Panc1 (cell line): ENCODE data around the gene ASTN2. TPM values are rescaled to one million over a fixed set of nuclear protein-coding genes. Genes with fewer than 3 reads are reported as not detected.

Experiments used
- ATAC-seq: fragments of 200-7000 bp; cut with Tn5 transposase; 2 replicates; pipeline ENCODE4 v1.9.1; 2020; ENCODE audit warnings: mild to moderate bottlenecking, moderate library complexity
- BruUV-seq: library from RNA; stranded (reverse); fragments of 400-500 nt; replicated peaks from 2 replicates; lab custom pipeline; 2021; lab: Mats Ljungman, UMichigan
- CTCF ChIA-PET: fragments of 300-600 bp; sonication (Branson Sonifier 250); formaldehyde crosslinking; loops from one replicate; lab custom pipeline; 2022; ENCODE audit warnings: antibody characterized with exemption; lab: Charles Lee
- POLR2A ChIA-PET: fragments of 300-600 bp; sonication (Branson Sonifier 250); formaldehyde crosslinking; loops from one replicate; lab custom pipeline; 2022; ENCODE audit warnings: antibody characterized with exemption; lab: Charles Lee
- DNase-seq: peaks from one replicate; pipeline ENCODE4 v3.0.0-alpha.2; 2010; ENCODE audit warnings: low read depth, low spot score
- H3K27ac ChIP-seq: 2 replicates; pipeline ENCODE4 v1.5.1; 2011; ENCODE audit warnings: mild to moderate bottlenecking, low read length, inconsistent platforms
- H3K27me3 ChIP-seq: fragments of 200-500 bp; sonication (Bioruptor generic); 2 replicates; pipeline ENCODE4 v1.6.0; 2014; ENCODE audit warnings: low read length, inconsistent platforms; ENCODE audit not compliant: control insufficient read depth, insufficient read depth
- H3K36me3 ChIP-seq: fragments of 200-500 bp; sonication (Bioruptor generic); 2 replicates; pipeline ENCODE4 v1.5.1; 2014; ENCODE audit warnings: inconsistent platforms, mild to moderate bottlenecking, low read length, moderate library complexity; ENCODE audit not compliant: control insufficient read depth, insufficient read depth
- H3K4me1 ChIP-seq: 2 replicates; pipeline ENCODE4 v1.5.1; 2011; ENCODE audit warnings: inconsistent platforms, mild to moderate bottlenecking, low read length, moderate library complexity; ENCODE audit not compliant: control insufficient read depth, insufficient read depth
- H3K4me3 ChIP-seq, 2 experiments: 2 replicates each; pipeline ENCODE4 v1.5.1; 2011 to 2012; ENCODE audit warnings: low read depth in 2 of 2, low read length in 2 of 2, mild to moderate bottlenecking in 2 of 2, inconsistent platforms in 1 of 2, moderate library complexity in 1 of 2
- H3K9me3 ChIP-seq: fragments of 200-500 bp; sonication (Bioruptor generic); 2 replicates; pipeline ENCODE4 v1.5.1; 2014; ENCODE audit warnings: low read depth, mild to moderate bottlenecking, inconsistent platforms, low read length, moderate library complexity; ENCODE audit not compliant: control insufficient read depth, insufficient read depth
- CTCF ChIP-seq: fragments of 450-650 bp; IDR thresholded peaks from 2 replicates; pipeline ENCODE4 v1.5.1; 2017; ENCODE audit warnings: mild to moderate bottlenecking
- POLR2AphosphoS5 ChIP-seq: IDR thresholded peaks from 2 replicates; pipeline ENCODE4 v1.6.1; 2012; ENCODE audit warnings: mild to moderate bottlenecking, low read depth, low read length, moderate library complexity
- REST ChIP-seq, 2 experiments: IDR thresholded peaks; 2 replicates each; pipeline ENCODE4 v1.6.1; 2011 to 2012; ENCODE audit warnings: low read depth in 2 of 2, control low read depth in 1 of 2, low read length in 1 of 2, mild to moderate bottlenecking in 1 of 2, moderate library complexity in 1 of 2; ENCODE audit not compliant: insufficient read depth in 1 of 2
- SIN3A ChIP-seq: IDR thresholded peaks from 2 replicates; pipeline ENCODE4 v1.6.1; 2012; ENCODE audit warnings: low read depth, mild to moderate bottlenecking, low read length, moderate library complexity, borderline replicate concordance; ENCODE audit not compliant: insufficient read depth
- TCF7L2 ChIP-seq: IDR thresholded peaks from 2 replicates; pipeline ENCODE4 v1.6.1; 2011; ENCODE audit warnings: mild to moderate bottlenecking, low read depth, low read length, inconsistent platforms
- in situ Hi-C: cut with HindIII; loops from 2 replicates; pipeline ENCODE4 v1.10.0; 2016; ENCODE audit warnings: low sequenced_read_pairs, low pct_unique_long_range_greater_than_20kb
- intact Hi-C: fragments of 100-400 bp; cut with micrococcal nuclease; formaldehyde crosslinking; loops from one replicate; pipeline ENCODE4 v1.10.0; 2022; ENCODE audit not compliant: unreplicated experiment
- total RNA-seq: library from RNA; stranded (reverse); gene quantifications from one replicate; pipeline ENCODE4 v1.2.1, GENCODE V29; 2021; ENCODE audit not compliant: unreplicated experiment

ASTN2 gene
- total RNA-seq, 1 experiment from 2014 or later: 3.9 TPM

- Histone ChIP-seq H3K27me3 (no peaks in the 10 kb centered on the region), H3K36me3 (no peaks in the 10 kb centered on the region), H3K4me3 (no peak overlapping the region), H3K27ac (no peak overlapping the region), H3K9me3 (no peaks in the 10 kb centered on the region), H3K4me1 (no peaks in the 10 kb centered on the region)
- in situ Hi-C loops (no loop called here), intact Hi-C loops (no loop called here)
- CTCF ChIA-PET: interaction anchor here (0.7 kb wide), 1 partner anchor 25 kb away, joined by 3 read pairs; no protein-coding TSS in a partner anchor
- ATAC-seq: no peak
- POLR2A ChIA-PET: no interaction called here
- BruUV-seq: no TSS peak
- DNase-seq: no peak
- no peak for TF ChIP-seq SIN3A
- TF ChIP-seq TCF7L2: no peak
- no peak for TF ChIP-seq CTCF
- TF ChIP-seq POLR2AphosphoS5: no peak
- TF ChIP-seq REST (IDR thresholded peaks at IDR 0.05; ENCODE audit: insufficient read depth in 1 of 2, low read depth in 2 of 2, low read length in 1 of 2): no peak
These were observed 898.4 kb downstream of the ASTN2 start for GRCh38 chr9:116516456-116516855.

GRCh38 chr9:116515541-116515940 lies 899.3 kb downstream of the ASTN2 start:
- intact Hi-C loops: no loop called here
- no TSS peak for BruUV-seq
- no peaks in the 10 kb centered on the region for H3K9me3 ChIP-seq
- ChIA-PET POLR2A (no interaction called here), CTCF (no interaction called here)
- H3K27ac ChIP-seq: no peak overlapping the region
- in situ Hi-C loops: no loop called here
- H3K27me3 ChIP-seq: no peaks in the 10 kb centered on the region
- no peak overlapping the region for H3K4me3 ChIP-seq
- TF ChIP-seq CTCF (no peak), REST (IDR thresholded peaks at IDR 0.05; ENCODE audit: insufficient read depth in 1 of 2, low read depth in 2 of 2, low read length in 1 of 2) (no peak), TCF7L2 (no peak), SIN3A (no peak), POLR2AphosphoS5 (no peak)
- no peaks in the 10 kb centered on the region for H3K4me1 ChIP-seq
- DNase-seq (no peak), ATAC-seq (no peak)
- no peaks in the 10 kb centered on the region for H3K36me3 ChIP-seq
